Measurements from ENCODE around the gene SOBP.
"Not testable (repeated sequence)": the region's sequence is repeated elsewhere in the genome, so short reads cannot be mapped to it uniquely, and the experiment has no call there.

The SOBP gene

GRCh38 chr6:107546691-107547450 lies 57.0 kb downstream of the SOBP start:
- in situ Hi-C loops (cut with HindIII; ENCODE audit: low sequenced_read_pairs): no loop called here
- DNase-seq (ENCODE audit: low read depth, low spot score): no peak
- no peak for TF ChIP-seq CTCF (IDR thresholded peaks at IDR 0.05; ENCODE audit: low read depth, low read length)
- no peak overlapping the region for H3K4me3 ChIP-seq (ENCODE audit: low read depth, low read length)

DNA sequence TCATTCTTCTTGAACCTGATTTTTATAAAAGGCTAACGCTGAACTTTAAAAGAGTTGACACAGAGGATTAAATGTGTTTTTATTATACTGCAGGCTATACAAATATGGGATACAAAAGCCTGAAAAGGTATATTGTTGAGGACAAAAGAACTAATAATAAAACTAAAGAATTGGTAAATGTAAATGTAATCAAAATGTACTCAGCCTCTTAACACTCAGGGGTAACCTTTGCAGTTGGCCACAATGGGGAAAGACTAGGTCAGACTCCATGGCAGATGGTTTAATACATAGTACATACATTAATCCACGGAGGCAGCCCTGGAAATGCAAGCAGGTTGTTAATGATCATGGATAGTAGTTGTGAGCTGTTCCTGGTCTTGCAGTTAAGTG lies 57.5 kb downstream of the SOBP start:
- in situ Hi-C loops (cut with HindIII; ENCODE audit: low sequenced_read_pairs): no loop called here
- no peak for DNase-seq (ENCODE audit: low read depth, low spot score)
- no peak overlapping the region for H3K4me3 ChIP-seq (ENCODE audit: low read depth, low read length)
- no peak for TF ChIP-seq CTCF (IDR thresholded peaks at IDR 0.05; ENCODE audit: low read depth, low read length)

DNA sequence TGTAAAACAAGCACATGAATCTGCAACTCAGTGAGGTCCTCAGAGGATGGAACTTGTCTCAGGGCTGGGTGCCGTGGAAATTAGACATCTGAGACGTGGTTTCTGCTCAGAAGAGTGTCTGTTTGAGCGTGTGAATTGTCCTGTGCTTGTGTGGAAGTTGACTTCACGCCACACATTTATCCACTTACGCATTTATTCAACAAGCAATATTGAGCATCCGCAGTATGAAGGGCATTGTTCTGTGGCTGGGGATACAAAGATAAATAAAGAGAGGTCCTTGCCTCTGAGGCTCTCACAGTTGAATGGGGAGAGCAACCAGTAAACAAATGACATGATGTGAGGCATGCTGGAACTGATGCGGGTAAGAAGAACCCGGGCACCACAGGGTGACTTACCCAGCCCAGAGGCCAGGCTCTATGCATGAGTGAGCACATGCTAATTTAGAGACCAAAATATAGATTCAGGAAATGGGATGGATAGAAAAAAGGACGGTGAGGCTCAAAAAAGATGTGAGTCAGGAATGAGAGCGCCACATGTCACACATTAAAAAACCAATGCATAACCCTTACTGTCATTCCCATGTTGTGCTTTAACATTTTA lies 60.4 kb downstream of the SOBP start:
- in situ Hi-C loops (cut with HindIII; ENCODE audit: low sequenced_read_pairs): no loop called here
- H3K4me3 ChIP-seq (ENCODE audit: low read depth, low read length): no peak overlapping the region

GRCh38 chr6:107550906-107551305 lies 61.0 kb downstream of the SOBP start:
- TF ChIP-seq CTCF (IDR thresholded peaks at IDR 0.05; ENCODE audit: low read depth, low read length): no peak
- no peak overlapping the region for H3K4me3 ChIP-seq (ENCODE audit: low read depth, low read length)
- in situ Hi-C loops (cut with HindIII; ENCODE audit: low sequenced_read_pairs): no loop called here
- DNase-seq (ENCODE audit: low read depth, low spot score): no peak

More for the DNA sequence above, 60.4 kb downstream of the SOBP start:
- TF ChIP-seq CTCF (IDR thresholded peaks at IDR 0.05; ENCODE audit: low read depth, low read length): no peak
- DNase-seq (ENCODE audit: low read depth, low spot score): no peak

GRCh38 chr6:107553121-107553520 lies 63.2 kb downstream of the SOBP start:
- H3K4me3 ChIP-seq (ENCODE audit: low read depth, low read length); in situ Hi-C loops (cut with HindIII; ENCODE audit: low sequenced_read_pairs); DNase-seq (ENCODE audit: low read depth, low spot score): not testable (repeated sequence)

- in situ Hi-C loops (cut with HindIII; ENCODE audit: low sequenced_read_pairs): no loop called here
- H3K4me3 ChIP-seq (ENCODE audit: low read depth, low read length): no peak overlapping the region
- no peak for TF ChIP-seq CTCF (IDR thresholded peaks at IDR 0.05; ENCODE audit: low read depth, low read length)
- DNase-seq (ENCODE audit: low read depth, low spot score): no peak
Measured at GRCh38 chr6:107554326-107554725, 64.4 kb downstream of the SOBP start.

- no peak overlapping the region for H3K4me3 ChIP-seq (ENCODE audit: low read depth, low read length)
- DNase-seq (ENCODE audit: low read depth, low spot score): no peak
- in situ Hi-C loops (cut with HindIII; ENCODE audit: low sequenced_read_pairs): no loop called here
- no peak for TF ChIP-seq CTCF (IDR thresholded peaks at IDR 0.05; ENCODE audit: low read depth, low read length)
Measured at GRCh38 chr6:107554918-107555317, 65.0 kb downstream of the SOBP start.

Measured in astrocyte of the spinal cord (primary cell).